BLaER1 treated with 17β-estradiol and CSF1 and Interleukin-3, amounts not matched to agents 10 nM and 100 nM (cell line): ENCODE results near the gene AGT.
A peak's percentile ranks its signal among the peaks of the same experiment; 100 is the strongest.
"Not testable (repeated sequence)": the region's sequence is repeated elsewhere in the genome, so short reads cannot be mapped to it uniquely, and the experiment has no call there.

Experiments used
- H3K27ac ChIP-seq, 11 experiments: shearing (Covaris generic); formaldehyde crosslinking; 2 replicates each; pipeline ENCODE4 v1.8.1; 2022
- H3K27me3 ChIP-seq, 11 experiments: shearing (Covaris generic); formaldehyde crosslinking; 2 replicates each; pipeline ENCODE4 v1.8.1; 2022
- H3K36me3 ChIP-seq, 11 experiments: shearing (Covaris generic); formaldehyde crosslinking; 2 replicates each; pipeline ENCODE4 v1.8.1; 2022
- H3K4me1 ChIP-seq, 10 experiments: shearing (Covaris generic); formaldehyde crosslinking; 2 replicates each; pipeline ENCODE4 v1.8.1; 2022
- H3K4me2 ChIP-seq, 11 experiments: shearing (Covaris generic); formaldehyde crosslinking; 2 replicates each; pipeline ENCODE4 v1.8.1; 2022
- H3K4me3 ChIP-seq, 10 experiments: shearing (Covaris generic); formaldehyde crosslinking; 2 replicates each; pipeline ENCODE4 v1.8.1; 2022
- H3K9ac ChIP-seq, 11 experiments: shearing (Covaris generic); formaldehyde crosslinking; 2 replicates each; pipeline ENCODE4 v1.8.1; 2022
- H3K9me3 ChIP-seq, 11 experiments: shearing (Covaris generic); formaldehyde crosslinking; replicated peaks in 1 of 11; 2 replicates each; pipeline ENCODE4 v1.8.1; 2022
- H4K20me1 ChIP-seq, 11 experiments: shearing (Covaris generic); formaldehyde crosslinking; 2 replicates each; pipeline ENCODE4 v1.8.1; 2022
- Cebpa-rat ChIP-seq, 11 experiments: shearing (Covaris generic); IDR thresholded peaks; 2 replicates each; pipeline ENCODE4 v1.8.1; 2022

Gene AGT

GRCh38 chr1:230705289-230706019 is 8.5 kb downstream of the AGT start:
- Histone ChIP-seq H3K4me1 (peaks cover 0 to 18% (median 13%) of the 10 kb centered on the region in 10 experiments; a peak in 16 of 20 replicates), H4K20me1 (no peaks in the 10 kb centered on the region), H3K36me3 (no peaks in the 10 kb centered on the region), H3K4me3 (no peak overlapping the region), H3K27ac (no peak overlapping the region), H3K4me2 (no peak overlapping the region), H3K9ac (no peak overlapping the region), H3K27me3 (no peaks in the 10 kb centered on the region), H3K9me3 (no peaks in the 10 kb centered on the region)
- TF ChIP-seq Cebpa-rat (IDR thresholded peaks at IDR 0.05), result no peak

- Histone ChIP-seq H3K4me3 (no peak overlapping the region), H3K9ac (no peak overlapping the region), H3K36me3 (no peaks in the 10 kb centered on the region), H4K20me1 (no peaks in the 10 kb centered on the region), H3K27me3 (no peaks in the 10 kb centered on the region), H3K4me1 (peaks cover 0 to 18% (median 13%) of the 10 kb centered on the region in 10 experiments; a peak in 16 of 20 replicates), H3K9me3 (no peaks in the 10 kb centered on the region), H3K4me2 (no peak overlapping the region), H3K27ac (no peak overlapping the region)
- no peak for TF ChIP-seq Cebpa-rat (IDR thresholded peaks at IDR 0.05)
Observed at GRCh38 chr1:230704830-230705229, 9.1 kb downstream of the AGT start.

- no peak overlapping the region for H3K9ac ChIP-seq
- H3K36me3 ChIP-seq, result no peaks in the 10 kb centered on the region
- TF ChIP-seq Cebpa-rat (IDR thresholded peaks at IDR 0.05), result no peak
- 0 out of 22 replicates have a peak overlapping the region, but pooled peaks of 1 of the 11 experiments have one; percentile 3 for H3K4me2 ChIP-seq
- no peak overlapping the region for H3K27ac ChIP-seq
- H4K20me1 ChIP-seq, result no peaks in the 10 kb centered on the region
- no peaks in the 10 kb centered on the region for H3K9me3 ChIP-seq
- H3K4me3 ChIP-seq, result no peak overlapping the region
- no peaks in the 10 kb centered on the region for H3K27me3 ChIP-seq
- H3K4me1 ChIP-seq, result peaks cover 0 to 18% (median 13%) of the 10 kb centered on the region in 10 experiments; a peak in 16 of 20 replicates
Observed at GRCh38 chr1:230703679-230704385, 10.1 kb downstream of the AGT start.

GRCh38 chr1:230702934-230703678 is 10.8 kb downstream of the AGT start:
- no peak overlapping the region for H3K27ac ChIP-seq
- no peak overlapping the region for H3K9ac ChIP-seq
- H4K20me1 ChIP-seq, result no peaks in the 10 kb centered on the region
- no peaks in the 10 kb centered on the region for H3K36me3 ChIP-seq
- no peak overlapping the region for H3K4me3 ChIP-seq
- no peak for TF ChIP-seq Cebpa-rat (IDR thresholded peaks at IDR 0.05)
- H3K27me3 ChIP-seq, result no peaks in the 10 kb centered on the region
- H3K4me2 ChIP-seq, result peak overlapping the region in 4 of 11 experiments; percentile 3 to 22 (median 11); a peak in 2 of 22 replicates
- H3K4me1 ChIP-seq, result peaks cover 0 to 15% (median 10%) of the 10 kb centered on the region in 10 experiments; a peak in 16 of 20 replicates
- no peaks in the 10 kb centered on the region for H3K9me3 ChIP-seq

GRCh38 chr1:230701895-230702768 is 11.8 kb downstream of the AGT start:
- H3K9ac ChIP-seq, result no peak overlapping the region
- peaks cover 0 to 7% (median 4%) of the 10 kb centered on the region in 10 experiments; a peak in 7 of 20 replicates for H3K4me1 ChIP-seq
- no peak overlapping the region for H3K4me3 ChIP-seq
- no peak overlapping the region for H3K4me2 ChIP-seq
- H3K27ac ChIP-seq, result no peak overlapping the region
- no peak for TF ChIP-seq Cebpa-rat (IDR thresholded peaks at IDR 0.05)
- no peaks in the 10 kb centered on the region for H3K36me3 ChIP-seq
- no peaks in the 10 kb centered on the region for H3K27me3 ChIP-seq
- no peaks in the 10 kb centered on the region for H4K20me1 ChIP-seq
- H3K9me3 ChIP-seq, result no peaks in the 10 kb centered on the region

GRCh38 chr1:230701434-230701833 is 12.5 kb downstream of the AGT start:
- Histone ChIP-seq H3K4me2 (no peak overlapping the region), H3K27me3 (no peaks in the 10 kb centered on the region), H3K27ac (no peak overlapping the region), H3K9me3 (no peaks in the 10 kb centered on the region), H3K9ac (no peak overlapping the region), H3K4me3 (no peak overlapping the region), H3K4me1 (peaks cover 0 to 7% (median 4%) of the 10 kb centered on the region in 10 experiments; a peak in 7 of 20 replicates), H4K20me1 (no peaks in the 10 kb centered on the region), H3K36me3 (no peaks in the 10 kb centered on the region)
- no peak for TF ChIP-seq Cebpa-rat (IDR thresholded peaks at IDR 0.05)

DNA sequence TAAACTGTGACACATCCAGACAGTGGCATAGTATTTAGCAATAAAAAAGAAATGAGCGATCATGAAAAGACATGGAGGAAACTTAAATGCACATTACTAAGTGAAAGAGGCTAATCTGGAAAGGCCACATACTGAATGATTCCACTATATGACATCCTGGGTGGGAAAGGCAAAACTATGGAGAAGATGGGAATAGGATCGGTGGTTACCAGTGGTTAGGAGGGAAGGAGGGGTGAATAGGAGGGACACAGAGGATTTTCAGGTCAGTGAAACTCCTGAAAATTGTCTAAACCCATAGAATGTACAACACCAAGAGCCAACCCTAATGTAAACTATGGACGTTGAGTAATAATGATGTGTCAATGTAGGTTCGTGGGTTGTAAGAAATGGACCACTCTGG is 13.8 kb downstream of the AGT start:
- Histone ChIP-seq H3K27me3 (no peaks in the 10 kb centered on the region), H3K4me3 (no peak overlapping the region), H3K36me3 (peaks cover 0 to 3% (median 0%) of the 10 kb centered on the region in 11 experiments; a peak in 3 of 22 replicates), H3K9me3 (no peaks in the 10 kb centered on the region), H3K4me1 (peaks cover 0 to 8% (median 5%) of the 10 kb centered on the region in 10 experiments; a peak in 8 of 20 replicates), H3K27ac (no peak overlapping the region), H4K20me1 (no peaks in the 10 kb centered on the region), H3K9ac (no peak overlapping the region), H3K4me2 (no peak overlapping the region)
- no peak for TF ChIP-seq Cebpa-rat (IDR thresholded peaks at IDR 0.05)

DNA sequence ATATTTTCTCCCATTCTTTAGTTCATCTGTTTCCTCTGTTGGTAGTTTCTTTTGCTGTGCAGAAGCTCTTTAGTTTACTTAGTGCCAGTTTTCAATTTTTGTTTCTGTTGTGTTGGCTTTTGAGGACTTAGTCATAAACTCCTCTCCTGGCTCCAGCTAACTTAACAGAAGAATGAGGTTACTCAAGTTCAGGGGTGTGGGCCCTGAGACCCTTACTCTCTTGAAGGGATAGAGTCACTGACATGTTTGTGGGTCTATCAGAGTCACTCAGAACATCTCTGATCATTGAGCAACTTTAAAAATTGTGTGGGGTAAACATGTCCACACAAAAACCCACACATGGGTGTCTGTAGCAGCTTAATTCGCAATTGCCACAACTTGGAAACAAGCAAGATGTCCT is 14.2 kb downstream of the AGT start:
- no peak overlapping the region for H3K27ac ChIP-seq
- TF ChIP-seq Cebpa-rat (IDR thresholded peaks at IDR 0.05), result no peak
- peaks cover 0 to 7% (median 2%) of the 10 kb centered on the region in 11 experiments; a peak in 11 of 22 replicates for H3K36me3 ChIP-seq
- no peak overlapping the region for H3K4me3 ChIP-seq
- H3K9me3 ChIP-seq, result no peaks in the 10 kb centered on the region
- H3K27me3 ChIP-seq, result no peaks in the 10 kb centered on the region
- no peak overlapping the region for H3K4me2 ChIP-seq
- H3K9ac ChIP-seq, result no peak overlapping the region
- peaks cover 0 to 12% (median 9%) of the 10 kb centered on the region in 10 experiments; a peak in 9 of 20 replicates for H3K4me1 ChIP-seq
- H4K20me1 ChIP-seq, result peaks cover 0 to 3% (median 0%) of the 10 kb centered on the region in 11 experiments; a peak in 1 of 22 replicates

- peaks cover 4 to 14% (median 10%) of the 10 kb centered on the region in 11 experiments for H3K36me3 ChIP-seq
- H3K27ac ChIP-seq, H3K4me2 ChIP-seq, H3K27me3 ChIP-seq, H3K9ac ChIP-seq, H3K4me3 ChIP-seq, H3K9me3 ChIP-seq: not testable (repeated sequence)
- H4K20me1 ChIP-seq, result peaks cover 0 to 11% (median 0%) of the 10 kb centered on the region in 11 experiments; a peak in 2 of 22 replicates
- peaks cover 0 to 16% (median 10%) of the 10 kb centered on the region in 10 experiments; a peak in 9 of 20 replicates for H3K4me1 ChIP-seq
Observed at GRCh38 chr1:230698964-230699363, 15.0 kb downstream of the AGT start.
